ENCODE results near the gene RORC. TPM values are rescaled to one million over a fixed set of nuclear protein-coding genes. Genes with fewer than 3 reads are reported as not detected.

The RORC gene
- total and polyA plus RNA-seq, 2 experiments from 2014 or later = not detected

GRCh38 chr1:151843398-151843797, 11.8 kb upstream of the RORC start:
- H3K4me3 ChIP-seq = no peak overlapping the region
- in situ Hi-C loops (cut with MboI) = no loop called here
- WGBS, 2 experiments (ENCODE audit: low coverage in 1 of 2, low lambda C conversion rate in 2 of 2, missing lambda C conversion rate in 2 of 2) = 51 to 56% methylated on average over 2 of the region's 2 CpGs
- no peak for DNase-seq
- no peak overlapping the region for H2AFZ ChIP-seq
- peaks cover 21% of the 10 kb centered on the region for H3K27me3 ChIP-seq (replicated peaks; ENCODE audit: insufficient read depth)
- no peaks in the 10 kb centered on the region for H3K79me2 ChIP-seq (ENCODE audit: insufficient read depth)
- H3K36me3 ChIP-seq (ENCODE audit: low read depth) = no peaks in the 10 kb centered on the region
- no peaks in the 10 kb centered on the region for H3K9me2 ChIP-seq (ENCODE audit: insufficient read depth)
- H4K20me1 ChIP-seq (ENCODE audit: insufficient read depth) = no peaks in the 10 kb centered on the region
- H3F3A ChIP-seq (ENCODE audit: insufficient read depth) = peaks cover 11% of the 10 kb centered on the region; the same call in 1 of the 2 replicates
- H3K9me3 ChIP-seq (ENCODE audit: low read depth) = no peaks in the 10 kb centered on the region
- no peak overlapping the region for H3K4me2 ChIP-seq (ENCODE audit: unreplicated experiment)
- H3K27ac ChIP-seq = no peak overlapping the region
- H3K4me1 ChIP-seq (ENCODE audit: insufficient read depth) = peaks cover 4% of the 10 kb centered on the region; the same call in 1 of the 2 replicates
- no peak for TF ChIP-seq EZH2phosphoT487 (IDR thresholded peaks at IDR 0.05; ENCODE audit: insufficient read depth, low read depth)
- TF ChIP-seq EZH2 (IDR thresholded peaks at IDR 0.05; ENCODE audit: insufficient read depth, poor library complexity, severe bottlenecking) = no peak
- no peak overlapping the region for H3K9ac ChIP-seq

- Histone ChIP-seq H3K36me3 (ENCODE audit: low read depth) (no peaks in the 10 kb centered on the region), H3K9ac (no peak overlapping the region), H3K4me1 (ENCODE audit: insufficient read depth) (no peaks in the 10 kb centered on the region), H3K9me2 (ENCODE audit: insufficient read depth) (no peaks in the 10 kb centered on the region), H3K27me3 (replicated peaks; ENCODE audit: insufficient read depth) (peaks cover 21% of the 10 kb centered on the region), H3K4me3 (no peak overlapping the region), H3F3A (ENCODE audit: insufficient read depth) (peaks cover 11% of the 10 kb centered on the region; the same call in 1 of the 2 replicates), H3K4me2 (ENCODE audit: unreplicated experiment) (no peak overlapping the region), H3K9me3 (ENCODE audit: low read depth) (no peaks in the 10 kb centered on the region), H3K79me2 (ENCODE audit: insufficient read depth) (no peaks in the 10 kb centered on the region), H4K20me1 (ENCODE audit: insufficient read depth) (no peaks in the 10 kb centered on the region), H2AFZ (no peak overlapping the region), H3K27ac (no peak overlapping the region)
- 53 to 60% methylated on average over 2 of the region's 2 CpGs for WGBS, 2 experiments (ENCODE audit: low coverage in 1 of 2, low lambda C conversion rate in 2 of 2, missing lambda C conversion rate in 2 of 2)
- in situ Hi-C loops (cut with MboI) = no loop called here
- TF ChIP-seq EZH2 (IDR thresholded peaks at IDR 0.05; ENCODE audit: insufficient read depth, poor library complexity, severe bottlenecking) (no peak), EZH2phosphoT487 (IDR thresholded peaks at IDR 0.05; ENCODE audit: insufficient read depth, low read depth) (no peak)
- peak; percentile 61 for DNase-seq
Measured at GRCh38 chr1:151841141-151841540, 9.5 kb upstream of the RORC start.

GRCh38 chr1:151840421-151840820, 8.8 kb upstream of the RORC start:
- DNase-seq = no peak
- H3K27me3 ChIP-seq (replicated peaks; ENCODE audit: insufficient read depth) = peaks cover 21% of the 10 kb centered on the region
- no peak overlapping the region for H2AFZ ChIP-seq
- H3K27ac ChIP-seq = no peak overlapping the region
- peaks cover 11% of the 10 kb centered on the region; the same call in 1 of the 2 replicates for H3F3A ChIP-seq (ENCODE audit: insufficient read depth)
- in situ Hi-C loops (cut with MboI) = no loop called here
- no peak overlapping the region for H3K4me3 ChIP-seq
- no peaks in the 10 kb centered on the region for H3K79me2 ChIP-seq (ENCODE audit: insufficient read depth)
- TF ChIP-seq EZH2phosphoT487 (IDR thresholded peaks at IDR 0.05; ENCODE audit: insufficient read depth, low read depth) (no peak), EZH2 (IDR thresholded peaks at IDR 0.05; ENCODE audit: insufficient read depth, poor library complexity, severe bottlenecking) (no peak)
- no peaks in the 10 kb centered on the region for H3K36me3 ChIP-seq (ENCODE audit: low read depth)
- H3K9ac ChIP-seq = no peak overlapping the region
- H3K9me3 ChIP-seq (ENCODE audit: low read depth) = no peaks in the 10 kb centered on the region
- H4K20me1 ChIP-seq (ENCODE audit: insufficient read depth) = no peaks in the 10 kb centered on the region
- H3K4me1 ChIP-seq (ENCODE audit: insufficient read depth) = no peaks in the 10 kb centered on the region
- no peaks in the 10 kb centered on the region for H3K9me2 ChIP-seq (ENCODE audit: insufficient read depth)
- H3K4me2 ChIP-seq (ENCODE audit: unreplicated experiment) = no peak overlapping the region

- Histone ChIP-seq H4K20me1 (ENCODE audit: insufficient read depth) (no peaks in the 10 kb centered on the region), H3K27ac (no peak within 1 kb of the TSS), H3K36me3 (ENCODE audit: low read depth) (no peaks in the 10 kb centered on the region), H3K4me1 (ENCODE audit: insufficient read depth) (no peaks in the 10 kb centered on the region), H2AFZ (peak within 1 kb of the TSS; percentile 70), H3K27me3 (replicated peaks; ENCODE audit: insufficient read depth) (peaks cover 21% of the 10 kb centered on the region), H3K4me3 (peak within 1 kb of the TSS; percentile 55), H3K9ac (0 out of 2 replicates have a peak within 1 kb of the TSS, but pooled peaks have one; percentile 6), H3K4me2 (ENCODE audit: unreplicated experiment) (peak within 1 kb of the TSS; percentile 55), H3K79me2 (ENCODE audit: insufficient read depth) (no peaks in the 10 kb centered on the region), H3K9me2 (ENCODE audit: insufficient read depth) (no peaks in the 10 kb centered on the region), H3K9me3 (ENCODE audit: low read depth) (no peaks in the 10 kb centered on the region), H3F3A (ENCODE audit: insufficient read depth) (peaks cover 11% of the 10 kb centered on the region; the same call in 1 of the 2 replicates)
- no peak for DNase-seq
- no peak for TF ChIP-seq EZH2phosphoT487 (IDR thresholded peaks at IDR 0.05; ENCODE audit: insufficient read depth, low read depth)
- TF ChIP-seq EZH2 (IDR thresholded peaks at IDR 0.05; ENCODE audit: insufficient read depth, poor library complexity, severe bottlenecking) = no peak
- 53 to 56% methylated on average over 41 to 47 of the region's 47 CpGs for WGBS, 2 experiments (ENCODE audit: low coverage in 1 of 2, low lambda C conversion rate in 2 of 2, missing lambda C conversion rate in 2 of 2)
- in situ Hi-C loops (cut with MboI) = no loop called here
Measured at GRCh38 chr1:151839457-151840403, 8.1 kb upstream of the RORC start, which contains the start of gene C2CD4D. Gene C2CD4D (minus strand): TSS chr1:151839820. CDS start chr1:151838989, 831 bp downstream.

All from GM23248 (cell line).